ENCODE data around the gene QDPR. TPM values are rescaled to one million over a fixed set of nuclear protein-coding genes. Genes with fewer than 3 reads are reported as not detected.

QDPR gene
- total and polyA plus RNA-seq, 12 donors = 21.6 to 68.4 (median 54.9) TPM

DNA sequence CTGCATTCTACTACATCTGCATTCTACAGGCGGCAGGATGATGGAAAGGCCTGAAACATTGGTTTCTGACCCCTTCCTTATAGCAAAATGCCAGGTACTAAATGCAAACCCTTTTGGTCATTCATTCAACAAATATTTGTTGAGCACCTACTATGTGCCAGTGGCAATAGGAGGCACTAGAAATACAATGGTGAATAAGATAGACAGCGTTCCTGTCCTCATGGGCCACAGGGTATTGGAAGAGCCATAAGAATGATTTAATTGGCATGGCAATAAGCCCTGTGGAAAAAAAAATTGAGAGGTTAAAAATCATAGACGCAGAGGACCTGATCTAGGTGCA is 47.8 kb upstream of the QDPR start:
- Histone ChIP-seq H3K4me3 (no peak overlapping the region), H3K36me3 (no peaks in the 10 kb centered on the region), H3K4me1 (no peaks in the 10 kb centered on the region), H3K27ac (no peak overlapping the region), H3K27me3 (peaks cover 0 to 16% (median 0%) of the 10 kb centered on the region in 7 donors), H3K9me3 (no peaks in the 10 kb centered on the region)
- WGBS, 2 donors = 91 to 93% methylated on average over 3 of the region's 3 CpGs
- ATAC-seq (no peak), DNase-seq (no peak)
- intact Hi-C loops (cut with DNase I) = loop anchor here in 3 of 10 donors (5.0 to 10.0 kb wide), 3 partner anchors 68 to 1035 kb away; no protein-coding TSS in a partner anchor
- TF ChIP-seq, protein P1, sequence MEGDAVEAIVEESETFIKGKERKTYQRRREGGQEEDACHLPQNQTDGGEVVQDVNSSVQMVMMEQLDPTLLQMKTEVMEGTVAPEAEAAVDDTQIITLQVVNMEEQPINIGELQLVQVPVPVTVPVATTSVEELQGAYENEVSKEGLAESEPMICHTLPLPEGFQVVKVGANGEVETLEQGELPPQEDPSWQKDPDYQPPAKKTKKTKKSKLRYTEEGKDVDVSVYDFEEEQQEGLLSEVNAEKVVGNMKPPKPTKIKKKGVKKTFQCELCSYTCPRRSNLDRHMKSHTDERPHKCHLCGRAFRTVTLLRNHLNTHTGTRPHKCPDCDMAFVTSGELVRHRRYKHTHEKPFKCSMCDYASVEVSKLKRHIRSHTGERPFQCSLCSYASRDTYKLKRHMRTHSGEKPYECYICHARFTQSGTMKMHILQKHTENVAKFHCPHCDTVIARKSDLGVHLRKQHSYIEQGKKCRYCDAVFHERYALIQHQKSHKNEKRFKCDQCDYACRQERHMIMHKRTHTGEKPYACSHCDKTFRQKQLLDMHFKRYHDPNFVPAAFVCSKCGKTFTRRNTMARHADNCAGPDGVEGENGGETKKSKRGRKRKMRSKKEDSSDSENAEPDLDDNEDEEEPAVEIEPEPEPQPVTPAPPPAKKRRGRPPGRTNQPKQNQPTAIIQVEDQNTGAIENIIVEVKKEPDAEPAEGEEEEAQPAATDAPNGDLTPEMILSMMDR (IDR thresholded peaks at IDR 0.05) = no peak

- TF ChIP-seq, protein P1 (IDR thresholded peaks at IDR 0.05) = no peak
- ATAC-seq (no peak), DNase-seq (no peak)
- H3K9me3 ChIP-seq = no peaks in the 10 kb centered on the region
- H3K27me3 ChIP-seq = peaks cover 0 to 16% (median 0%) of the 10 kb centered on the region in 7 donors
- 91 to 93% methylated on average over 4 of the region's 4 CpGs for whole genome bisulfite sequencing, 2 donors
- no peaks in the 10 kb centered on the region for H3K4me1 ChIP-seq
- no peak overlapping the region for H3K27ac ChIP-seq
- intact Hi-C loops (cut with DNase I) = loop anchor here in 2 of 10 donors (10.0 kb wide), 2 partner anchors 1016 to 1036 kb away; no protein-coding TSS in a partner anchor
- H3K4me3 ChIP-seq = no peak overlapping the region
- no peaks in the 10 kb centered on the region for H3K36me3 ChIP-seq
These were observed 47.2 kb upstream of the QDPR start for GRCh38 chr4:17558941-17559708.

DNA sequence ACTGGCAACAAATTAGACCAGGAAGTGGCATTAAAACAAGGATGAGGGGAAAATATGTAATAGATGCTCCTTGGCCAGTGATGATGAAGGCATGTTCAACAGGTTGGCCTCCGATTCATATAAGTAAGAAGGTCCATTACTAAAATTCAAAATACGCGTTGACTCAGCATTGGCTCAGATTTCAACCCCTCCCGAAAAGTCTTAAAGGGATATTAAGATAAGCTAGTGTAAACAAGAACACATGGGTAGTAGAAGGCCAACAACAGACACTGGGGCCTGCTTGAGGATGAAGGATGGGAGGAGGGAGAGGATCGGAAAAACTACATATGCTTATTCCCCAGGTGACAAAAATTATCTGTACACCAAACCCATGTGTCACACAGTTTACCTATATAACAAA is 46.0 kb upstream of the QDPR start:
- DNase-seq = no peak
- H3K27me3 ChIP-seq = peaks cover 0 to 19% (median 0%) of the 10 kb centered on the region in 7 donors
- TF ChIP-seq, protein P1 (IDR thresholded peaks at IDR 0.05) = no peak
- WGBS, 2 donors = 67 to 72% methylated on average over 5 of the region's 5 CpGs
- H3K4me3 ChIP-seq = no peak overlapping the region
- H3K36me3 ChIP-seq = no peaks in the 10 kb centered on the region
- H3K27ac ChIP-seq = no peak overlapping the region
- no peaks in the 10 kb centered on the region for H3K9me3 ChIP-seq
- intact Hi-C loops (cut with DNase I) = loop anchor here in 2 of 10 donors (10.0 kb wide), 2 partner anchors 1017 to 1037 kb away; no protein-coding TSS in a partner anchor
- ATAC-seq = no peak
- no peaks in the 10 kb centered on the region for H3K4me1 ChIP-seq

GRCh38 chr4:17556498-17556897 is 44.6 kb upstream of the QDPR start:
- TF ChIP-seq, protein P1 (IDR thresholded peaks at IDR 0.05) = no peak
- Histone ChIP-seq H3K4me3 (no peak overlapping the region), H3K9me3 (no peaks in the 10 kb centered on the region), H3K4me1 (no peaks in the 10 kb centered on the region), H3K27ac (no peak overlapping the region), H3K36me3 (no peaks in the 10 kb centered on the region), H3K27me3 (peaks cover 0 to 25% (median 4%) of the 10 kb centered on the region in 7 donors)
- no peak for DNase-seq
- intact Hi-C loops (cut with DNase I) = loop anchor here in 2 of 10 donors (10.0 kb wide), 2 partner anchors 1018 to 1038 kb away; no protein-coding TSS in a partner anchor
- ATAC-seq = no peak

Measured in heart right ventricle (tissue), 16 donors.